ENCODE measurements around the gene TEDC2. TPM values are rescaled to one million over a fixed set of nuclear protein-coding genes. Genes with fewer than 3 reads are reported as not detected.

The TEDC2 gene
- polyA plus RNA-seq, 1 donor from 2014 or later: 1.0 TPM

DNA sequence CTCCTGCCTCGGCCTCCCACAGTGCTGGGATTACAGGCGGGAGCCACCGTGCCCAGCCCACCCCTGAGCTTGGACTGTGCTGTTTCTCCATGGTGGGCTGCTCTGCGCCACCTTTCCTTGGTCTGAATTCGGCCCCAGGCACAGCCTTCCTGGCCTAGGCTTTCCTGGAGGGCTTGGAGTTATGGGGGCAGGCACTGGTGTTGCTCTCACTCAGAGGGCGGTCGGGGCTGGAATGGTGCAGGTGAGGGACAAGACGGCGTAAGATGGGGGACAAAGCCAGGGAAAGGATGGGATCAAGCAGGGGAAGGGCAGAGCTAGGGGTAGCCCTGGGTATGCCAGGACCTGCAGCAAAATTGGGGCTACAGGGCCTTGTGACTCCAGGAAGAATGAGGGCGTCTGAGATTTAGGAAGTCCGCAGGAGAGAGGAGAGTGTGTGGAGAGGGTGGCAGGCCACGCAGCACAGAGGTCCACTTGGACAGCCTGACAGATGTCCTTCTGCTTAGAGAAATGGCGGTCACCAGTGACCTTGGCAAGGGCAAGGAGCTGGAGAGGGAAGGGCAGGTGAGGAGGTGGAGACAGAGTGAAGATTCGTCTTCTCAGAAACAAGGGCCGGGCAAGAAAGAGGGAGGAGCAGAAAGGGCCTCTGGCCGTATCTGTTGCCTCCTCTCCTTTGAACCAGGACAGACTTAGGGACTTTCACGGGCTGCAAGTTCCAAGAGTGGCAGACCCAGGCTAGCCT lies 52.3 kb downstream of the TEDC2 start:
- no peaks in the 10 kb centered on the region for H3K9me3 Mint-ChIP-seq
- peaks cover 5% of the 10 kb centered on the region for H3K36me3 Mint-ChIP-seq
- H3K27me3 Mint-ChIP-seq: peaks cover 3% of the 10 kb centered on the region
- H3K4me3 Mint-ChIP-seq: peak overlapping the region in 3 of 4 donors; percentile 30 to 94 (median 87)
- H3K4me1 Mint-ChIP-seq: peaks cover 51 to 59% (median 55%) of the 10 kb centered on the region in 3 donors
- peak overlapping the region in 2 of 3 donors; percentile 97 to 100 for H3K27ac Mint-ChIP-seq

DNA sequence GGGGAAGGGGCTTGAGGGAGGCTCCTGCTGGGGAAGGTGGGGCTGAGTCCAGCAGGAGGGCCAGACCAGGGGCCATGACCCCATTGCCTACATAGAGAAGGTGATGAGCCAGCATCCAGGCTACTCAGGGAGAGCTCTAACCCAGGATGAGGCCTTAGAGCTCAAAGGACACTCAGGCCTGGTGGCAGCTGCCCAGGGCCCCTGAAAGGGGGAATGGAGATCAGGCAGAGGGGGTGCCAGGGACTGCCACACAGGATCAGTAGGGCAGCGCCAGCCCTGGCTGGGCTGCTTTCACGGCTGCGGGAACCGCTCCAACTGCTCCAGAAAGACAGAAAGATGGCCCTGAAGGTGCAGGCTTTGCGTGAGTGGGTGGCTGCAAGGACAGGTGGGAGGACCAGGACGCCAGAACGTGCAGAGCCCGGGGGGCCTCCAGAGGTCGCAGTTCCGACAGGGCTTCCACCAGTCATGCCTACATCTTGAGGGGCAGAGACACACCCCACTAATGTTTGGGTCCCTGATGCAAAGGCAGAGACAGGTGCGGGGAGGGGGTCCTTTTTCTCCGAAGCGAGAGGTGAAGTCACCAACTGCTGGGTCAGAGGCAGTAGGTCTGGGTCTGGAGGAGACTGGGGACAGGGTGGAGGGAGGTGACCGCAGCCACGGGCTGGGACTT lies 53.0 kb downstream of the TEDC2 start:
- Mint-ChIP-seq H3K9me3 (no peaks in the 10 kb centered on the region), H3K4me1 (peaks cover 53 to 59% (median 56%) of the 10 kb centered on the region in 3 donors), H3K4me3 (peak overlapping the region; percentile 87 to 97 (median 92)), H3K36me3 (peaks cover 5% of the 10 kb centered on the region), H3K27me3 (peaks cover 2% of the 10 kb centered on the region), H3K27ac (peak overlapping the region; percentile 95 to 100 (median 97))

DNA sequence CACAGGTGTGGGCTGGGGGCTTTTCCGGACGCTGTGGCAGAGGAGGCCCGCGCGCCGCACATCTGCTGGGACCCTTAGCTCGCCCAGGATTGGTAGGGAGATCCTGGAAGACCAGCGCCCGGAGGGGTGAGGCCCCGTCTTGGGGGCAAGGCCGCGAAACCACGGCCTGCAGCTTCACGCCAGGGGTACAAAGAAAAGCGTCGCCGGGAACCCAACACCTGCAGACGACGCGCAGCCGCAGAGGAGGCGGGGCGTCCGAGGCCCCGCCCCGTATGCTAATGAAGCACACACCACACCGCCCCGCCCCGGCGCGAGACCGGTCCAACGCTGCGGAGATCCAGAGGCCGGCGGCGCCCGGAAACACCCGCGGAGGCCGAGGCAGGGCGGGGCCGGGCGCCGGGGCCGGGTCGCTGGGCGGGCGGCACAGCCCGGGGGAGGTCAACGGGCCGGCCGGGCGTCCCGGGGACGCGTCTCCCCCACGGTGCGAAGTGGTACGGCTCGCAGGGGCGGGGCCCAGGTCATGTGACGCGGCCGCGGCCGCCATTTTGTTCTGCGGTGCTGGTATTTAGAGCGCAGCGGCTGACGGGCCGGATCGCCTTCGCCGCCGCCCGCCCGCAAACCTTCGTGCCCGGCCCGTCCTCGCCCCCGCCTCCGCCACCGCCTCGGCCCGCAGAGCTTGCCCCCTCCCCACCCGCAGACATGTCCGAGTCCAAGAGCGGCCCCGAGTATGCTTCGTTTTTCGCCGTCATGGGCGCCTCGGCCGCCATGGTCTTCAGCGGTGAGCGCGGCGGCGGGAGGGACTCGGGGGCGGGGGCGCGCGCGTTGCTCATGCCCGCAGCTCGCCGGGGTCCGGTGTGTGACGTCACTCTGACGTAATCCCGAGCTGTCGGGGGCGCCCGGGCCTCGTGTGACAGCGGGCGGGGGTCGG lies 53.8 kb downstream of the TEDC2 start, which contains the start of gene ATP6V0C:
TSS of gene ATP6V0C (plus strand) at position 548 of the 928 bp plus-strand sequence. CDS start at position 700, 152 bp downstream.
- H3K36me3 Mint-ChIP-seq: peaks cover 5% of the 10 kb centered on the region
- peaks cover 2% of the 10 kb centered on the region for H3K27me3 Mint-ChIP-seq
- H3K4me1 Mint-ChIP-seq: peaks cover 48 to 54% (median 53%) of the 10 kb centered on the region in 3 donors
- peak within 1 kb of the TSS; percentile 91 to 97 (median 94) for H3K4me3 Mint-ChIP-seq
- H3K9me3 Mint-ChIP-seq: no peaks in the 10 kb centered on the region
- H3K27ac Mint-ChIP-seq: peak within 1 kb of the TSS; percentile 97 to 100 (median 99)

Other genes starting within 250 kb of the TEDC2 start
- 0.35 TPM for gene BRICD5, start 249.2 kb upstream of the TEDC2 start, polyA plus RNA-seq
- 6.4 TPM for gene PGP, start 245.3 kb upstream of the TEDC2 start, polyA plus RNA-seq
- gene E4F1, start 236.5 kb upstream of the TEDC2 start, polyA plus RNA-seq: 23.2 TPM
- gene DNASE1L2, start 223.7 kb upstream of the TEDC2 start, polyA plus RNA-seq: not detected
- gene ECI1, start 208.5 kb upstream of the TEDC2 start, polyA plus RNA-seq: 65.1 TPM
- 330 TPM for gene RNPS1, start 192.0 kb upstream of the TEDC2 start, polyA plus RNA-seq
- 1.7 TPM for gene ABCA3, start 119.4 kb upstream of the TEDC2 start, polyA plus RNA-seq
- 5.6 TPM for gene CCNF, start 30.7 kb upstream of the TEDC2 start, polyA plus RNA-seq
- gene NTN3, start 11.2 kb downstream of the TEDC2 start, polyA plus RNA-seq: not detected
- gene TBC1D24, start 15.0 kb downstream of the TEDC2 start, polyA plus RNA-seq: 3.3 TPM
- gene ATP6V0C, start 53.8 kb downstream of the TEDC2 start, polyA plus RNA-seq: 105 TPM
- 22.2 TPM for gene AMDHD2, start 60.3 kb downstream of the TEDC2 start, polyA plus RNA-seq
- 6.2 TPM for gene CEMP1, start 71.3 kb downstream of the TEDC2 start, polyA plus RNA-seq
- 45.1 TPM for gene PDPK1, start 77.9 kb downstream of the TEDC2 start, polyA plus RNA-seq
- 24.9 TPM for gene KCTD5, start 222.4 kb downstream of the TEDC2 start, polyA plus RNA-seq

All from IgD-negative memory B cell (primary cell).